GM06990 (cell line): Measurements from ENCODE around the gene COL7A1.

Experiments used
- DNase-seq: peaks from one replicate; pipeline ENCODE4 v3.0.0-alpha.2; 2011; ENCODE audit not compliant: insufficient read length; ENCODE audit errors: extremely low read depth
- H3K27me3 ChIP-seq: replicated peaks from 2 replicates; pipeline ENCODE4 v1.6.0; 2011; ENCODE audit warnings: low read length; ENCODE audit not compliant: control insufficient read depth, insufficient read depth
- H3K36me3 ChIP-seq: 2 replicates; pipeline ENCODE4 v1.5.1; 2011; ENCODE audit warnings: low read length; ENCODE audit not compliant: control insufficient read depth, insufficient read depth
- H3K4me3 ChIP-seq: replicated peaks from 2 replicates; pipeline ENCODE4 v1.5.1; 2011; ENCODE audit warnings: low read depth, mild to moderate bottlenecking, control low read depth, low read length
- TF ChIP-seq, protein P1 (sequence below): IDR thresholded peaks from 2 replicates; pipeline ENCODE4 v1.5.1; 2011; ENCODE audit warnings: low read length, control low read depth, mild to moderate bottlenecking, inconsistent platforms; ENCODE audit not compliant: insufficient read depth, poor library complexity, severe bottlenecking

The COL7A1 gene

DNA sequence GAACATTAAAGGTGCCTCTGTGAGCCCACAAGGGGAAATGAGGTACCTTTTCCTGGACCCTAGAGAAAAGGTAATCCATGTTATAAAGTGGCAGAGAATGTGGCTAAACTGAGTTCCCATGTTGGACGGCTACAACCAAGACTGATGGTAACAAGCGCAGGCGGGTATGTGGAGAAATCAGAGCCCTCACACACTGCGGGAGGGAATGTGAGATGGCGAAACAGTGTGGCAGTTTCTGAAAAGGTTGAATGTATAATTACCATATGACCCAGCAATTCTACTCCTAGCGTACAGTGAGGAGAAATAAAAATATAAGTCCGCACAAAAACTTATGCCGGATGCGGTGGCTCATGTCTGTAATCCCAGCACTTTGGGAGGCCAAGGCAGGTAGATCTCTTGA, 67.1 kb downstream of the COL7A1 start:
- no peak for DNase-seq
- H3K27me3 ChIP-seq = no peaks in the 10 kb centered on the region
- 0 out of 2 replicates have a peak, but pooled peaks cover 1% of the 10 kb centered on the region for H3K36me3 ChIP-seq
- TF ChIP-seq, protein P1, sequence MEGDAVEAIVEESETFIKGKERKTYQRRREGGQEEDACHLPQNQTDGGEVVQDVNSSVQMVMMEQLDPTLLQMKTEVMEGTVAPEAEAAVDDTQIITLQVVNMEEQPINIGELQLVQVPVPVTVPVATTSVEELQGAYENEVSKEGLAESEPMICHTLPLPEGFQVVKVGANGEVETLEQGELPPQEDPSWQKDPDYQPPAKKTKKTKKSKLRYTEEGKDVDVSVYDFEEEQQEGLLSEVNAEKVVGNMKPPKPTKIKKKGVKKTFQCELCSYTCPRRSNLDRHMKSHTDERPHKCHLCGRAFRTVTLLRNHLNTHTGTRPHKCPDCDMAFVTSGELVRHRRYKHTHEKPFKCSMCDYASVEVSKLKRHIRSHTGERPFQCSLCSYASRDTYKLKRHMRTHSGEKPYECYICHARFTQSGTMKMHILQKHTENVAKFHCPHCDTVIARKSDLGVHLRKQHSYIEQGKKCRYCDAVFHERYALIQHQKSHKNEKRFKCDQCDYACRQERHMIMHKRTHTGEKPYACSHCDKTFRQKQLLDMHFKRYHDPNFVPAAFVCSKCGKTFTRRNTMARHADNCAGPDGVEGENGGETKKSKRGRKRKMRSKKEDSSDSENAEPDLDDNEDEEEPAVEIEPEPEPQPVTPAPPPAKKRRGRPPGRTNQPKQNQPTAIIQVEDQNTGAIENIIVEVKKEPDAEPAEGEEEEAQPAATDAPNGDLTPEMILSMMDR = no peak
- H3K4me3 ChIP-seq = no peak overlapping the region

DNA sequence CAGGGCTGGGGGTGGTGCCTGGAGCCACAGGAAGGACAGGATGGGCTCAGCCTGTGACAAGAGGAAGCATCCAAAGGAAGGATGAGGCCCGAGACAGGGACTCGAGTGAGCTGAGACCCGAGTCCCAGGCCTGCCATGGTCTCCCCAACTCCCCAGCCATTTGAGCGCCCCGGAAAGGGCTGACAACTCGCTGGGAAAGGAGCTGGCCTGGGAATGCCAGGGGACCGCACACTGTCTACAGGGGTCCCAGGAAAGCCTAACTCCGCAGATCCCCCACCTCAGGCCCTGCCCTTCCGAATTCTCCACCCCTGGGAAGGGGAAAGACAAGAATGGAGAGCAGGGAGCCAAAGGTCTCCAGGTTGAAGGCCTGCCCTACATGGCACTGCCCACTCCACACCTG, 70.2 kb downstream of the COL7A1 start:
- no peak for DNase-seq
- TF ChIP-seq, protein P1 = no peak
- H3K4me3 ChIP-seq = no peak overlapping the region
- 0 out of 2 replicates have a peak, but pooled peaks cover 1% of the 10 kb centered on the region for H3K36me3 ChIP-seq
- no peaks in the 10 kb centered on the region for H3K27me3 ChIP-seq

DNA sequence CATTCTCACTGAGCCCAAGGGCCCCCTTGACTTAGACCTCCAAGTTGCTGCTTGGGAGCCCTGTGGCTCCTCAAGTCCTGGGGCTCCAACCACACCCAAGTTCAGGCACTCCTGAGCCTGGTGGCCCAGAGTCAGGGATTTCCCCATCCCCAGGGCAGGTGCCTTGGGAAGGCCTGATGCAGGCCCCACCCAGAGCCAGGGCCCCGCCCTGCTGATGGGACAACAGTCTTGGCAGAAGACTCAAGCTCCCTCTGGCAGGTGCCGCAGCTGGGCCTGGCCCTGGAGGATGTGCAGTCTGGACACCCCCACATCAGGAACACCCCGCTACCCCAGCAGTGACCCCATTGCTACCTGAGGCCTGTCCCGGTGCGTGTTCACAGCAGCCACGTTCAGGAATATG, 73.5 kb downstream of the COL7A1 start:
- TF ChIP-seq, protein P1 = no peak
- no peak overlapping the region for H3K4me3 ChIP-seq
- DNase-seq = no peak
- H3K36me3 ChIP-seq = peaks cover 1% of the 10 kb centered on the region; the same call in 1 of the 2 replicates
- H3K27me3 ChIP-seq = no peaks in the 10 kb centered on the region; the same call in none of the 2 replicates

DNA sequence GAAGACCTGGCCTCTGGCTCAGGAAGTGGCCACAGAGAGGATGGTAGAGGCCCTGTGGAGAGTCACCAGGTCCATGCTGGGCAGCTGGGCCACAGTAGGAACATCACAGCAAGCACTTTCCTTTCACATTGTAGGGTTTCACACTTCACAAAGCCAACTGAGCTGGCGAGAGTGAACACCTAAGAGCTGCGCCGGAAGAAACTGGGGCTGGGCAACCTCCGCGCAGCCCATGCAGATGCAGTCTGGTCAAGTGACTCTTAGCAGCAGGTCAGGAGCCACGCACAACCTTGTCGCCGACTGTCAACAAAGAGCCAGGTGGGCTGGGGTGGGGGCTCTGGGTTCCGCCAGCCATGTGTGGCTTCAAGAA, 75.9 kb downstream of the COL7A1 start:
- Histone ChIP-seq H3K36me3 (no peaks in the 10 kb centered on the region; the same call in 1 of the 2 replicates), H3K27me3 (no peaks in the 10 kb centered on the region; the same call in none of the 2 replicates), H3K4me3 (no peak overlapping the region)
- DNase-seq = no peak
- TF ChIP-seq, protein P1 = no peak

DNA sequence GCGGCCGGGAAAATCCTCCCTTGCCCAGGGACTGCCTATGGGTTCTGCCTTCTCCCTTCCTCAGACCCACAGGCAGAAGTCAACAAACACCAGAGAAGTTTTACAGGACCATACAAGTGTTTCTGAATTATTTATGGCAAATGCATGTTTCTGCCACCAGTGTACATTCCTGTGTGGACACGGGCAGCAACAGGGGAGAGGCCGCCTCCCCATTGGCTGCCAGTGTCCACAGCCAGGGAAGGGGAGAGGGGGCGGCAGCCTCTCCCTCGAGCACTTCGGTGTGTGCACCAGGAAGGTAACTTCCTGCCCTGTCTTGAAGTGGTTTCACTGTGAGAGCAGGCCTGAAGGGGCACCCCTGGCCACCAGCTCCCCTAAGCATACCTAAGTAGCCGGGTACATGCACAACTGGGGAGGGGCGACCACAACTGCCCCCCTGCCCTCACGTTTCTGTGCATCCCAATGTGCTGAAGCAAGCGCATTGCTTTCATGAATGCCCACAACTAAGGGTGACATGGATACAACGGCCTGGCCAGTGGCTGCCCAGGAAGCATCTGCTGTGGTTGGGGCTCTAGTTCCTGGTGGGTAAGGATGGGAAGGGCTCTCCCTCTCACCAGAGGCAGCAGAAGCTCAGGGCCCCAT, 76.4 kb downstream of the COL7A1 start:
- H3K27me3 ChIP-seq = no peaks in the 10 kb centered on the region; the same call in none of the 2 replicates
- H3K36me3 ChIP-seq = no peaks in the 10 kb centered on the region; the same call in 1 of the 2 replicates
- no peak for DNase-seq
- TF ChIP-seq, protein P1 = no peak
- no peak overlapping the region for H3K4me3 ChIP-seq
